IMR-90 (cell line): ENCODE data around the gene SPNS2. TPM values are rescaled to one million over a fixed set of nuclear protein-coding genes. Genes with fewer than 3 reads are reported as not detected.

Experiments used
- ATAC-seq: fragments of 200-7000 bp; cut with Tn5 transposase; 2 replicates; pipeline ENCODE4 v1.9.1; 2020; ENCODE audit warnings: low read depth, mild to moderate bottlenecking, moderate library complexity
- BruUV-seq: library from RNA; stranded (reverse); fragments of 400-500 nt; replicated peaks from 2 replicates; lab custom pipeline; 2021; lab: Mats Ljungman, UMichigan
- CTCF ChIA-PET: fragments of 300-600 bp; formaldehyde crosslinking; extraction: SDS; loops from one replicate; lab custom pipeline; 2021; ENCODE audit warnings: antibody characterized with exemption; lab: Yijun Ruan, JAX
- POLR2A ChIA-PET: fragments of 300-600 bp; sonication (Branson Sonifier 250); formaldehyde crosslinking; loops from one replicate; lab custom pipeline; 2022; ENCODE audit warnings: antibody characterized with exemption; ENCODE audit not compliant: unreplicated experiment; lab: Charles Lee
- DNase-seq: peaks from one replicate; pipeline ENCODE4 v3.0.0; 2013
- H2AFZ ChIP-seq: replicated peaks from 2 replicates; pipeline ENCODE3; 2013; ENCODE audit warnings: low read length, mild to moderate bottlenecking; ENCODE audit not compliant: poor library complexity
- H2AK5ac ChIP-seq: 2 replicates; pipeline ENCODE4 v1.6.1; 2013; ENCODE audit warnings: low read depth, low read length, inconsistent platforms
- H2AK9ac ChIP-seq: replicated peaks from 2 replicates; pipeline ENCODE3; 2013; ENCODE audit warnings: mild to moderate bottlenecking, low read depth, low read length, moderate library complexity; ENCODE audit not compliant: poor library complexity
- H2BK120ac ChIP-seq: 2 replicates; pipeline ENCODE4 v1.6.1; 2013; ENCODE audit warnings: low read depth, low read length, inconsistent platforms
- H2BK15ac ChIP-seq: 3 replicates; pipeline ENCODE4 v1.6.1; 2013; ENCODE audit warnings: low read depth, low read length, inconsistent platforms
- H2BK20ac ChIP-seq: 2 replicates; pipeline ENCODE4 v1.6.1; 2013; ENCODE audit warnings: low read depth, mild to moderate bottlenecking, inconsistent platforms, low read length, moderate library complexity
- H2BK5ac ChIP-seq: 2 replicates; pipeline ENCODE4 v1.6.1; 2013; ENCODE audit warnings: mild to moderate bottlenecking, low read depth, low read length, inconsistent platforms; ENCODE audit not compliant: poor library complexity, severe bottlenecking
- H3K14ac ChIP-seq: replicated peaks from 2 replicates; pipeline ENCODE4 v1.6.1; 2013; ENCODE audit warnings: low read depth, low read length, inconsistent platforms
- H3K18ac ChIP-seq: 2 replicates; pipeline ENCODE4 v1.6.1; 2013; ENCODE audit warnings: low read depth, low read length, control low read depth
- H3K23ac ChIP-seq: 2 replicates; pipeline ENCODE4 v1.6.1; 2013; ENCODE audit warnings: low read depth, low read length, inconsistent platforms
- H3K27ac ChIP-seq: 2 replicates; pipeline ENCODE4 v1.5.1; 2013; ENCODE audit warnings: mild to moderate bottlenecking, control low read depth, low read length; ENCODE audit not compliant: insufficient read depth
- H3K27me3 ChIP-seq: 2 replicates; pipeline ENCODE4 v1.6.1; 2013; ENCODE audit warnings: low read length; ENCODE audit not compliant: control insufficient read depth, insufficient read depth
- H3K36me3 ChIP-seq: 2 replicates; pipeline ENCODE4 v1.6.1; 2013; ENCODE audit warnings: low read length, mixed read lengths; ENCODE audit not compliant: control insufficient read depth, insufficient read depth
- H3K4ac ChIP-seq: 2 replicates; pipeline ENCODE4 v1.6.1; 2013; ENCODE audit warnings: low read depth, low read length, inconsistent platforms
- H3K4me1 ChIP-seq: 2 replicates; pipeline ENCODE4 v1.6.1; 2013; ENCODE audit warnings: low read length, mixed read lengths; ENCODE audit not compliant: control insufficient read depth, insufficient read depth
- H3K4me2 ChIP-seq: 2 replicates; pipeline ENCODE4 v1.6.1; 2013; ENCODE audit warnings: low read depth, mild to moderate bottlenecking, control low read depth, low read length, moderate library complexity
- H3K4me3 ChIP-seq: 2 replicates; pipeline ENCODE4 v1.5.1; 2013; ENCODE audit warnings: low read depth, mild to moderate bottlenecking, control low read depth, low read length, moderate library complexity; ENCODE audit not compliant: insufficient read depth
- H3K56ac ChIP-seq: 2 replicates; pipeline ENCODE4 v1.6.1; 2013; ENCODE audit warnings: low read length, inconsistent platforms; ENCODE audit not compliant: insufficient read depth; ENCODE audit errors: extremely low read depth
- H3K79me1 ChIP-seq, 2 experiments: 2 replicates each; pipeline ENCODE4 v1.6.1; 2013; ENCODE audit warnings: low read length in 2 of 2, inconsistent platforms in 1 of 2, low read depth in 1 of 2
- H3K9ac ChIP-seq: 2 replicates; pipeline ENCODE4 v1.6.1; 2013; ENCODE audit warnings: low read depth, low read length, control low read depth
- H3K9me1 ChIP-seq: 2 replicates; pipeline ENCODE4 v1.6.1; 2013; ENCODE audit warnings: low read length, inconsistent platforms; ENCODE audit not compliant: insufficient read depth
- H3K9me3 ChIP-seq: 2 replicates; pipeline ENCODE4 v1.6.1; 2013; ENCODE audit warnings: low read length; ENCODE audit not compliant: control insufficient read depth, insufficient read depth
- H4K20me1 ChIP-seq: 2 replicates; pipeline ENCODE4 v1.6.1; 2013; ENCODE audit warnings: low read length, inconsistent platforms; ENCODE audit not compliant: insufficient read depth
- H4K5ac ChIP-seq: 2 replicates; pipeline ENCODE4 v1.6.1; 2013; ENCODE audit warnings: mild to moderate bottlenecking, low read depth, low read length, control low read depth
- H4K8ac ChIP-seq, 2 experiments: 2 replicates each; pipeline ENCODE4 v1.6.1; 2013; ENCODE audit warnings: low read depth in 2 of 2, low read length in 2 of 2, control low read depth in 1 of 2, inconsistent platforms in 1 of 2
- H4K91ac ChIP-seq: 2 replicates; pipeline ENCODE4 v1.6.1; 2013; ENCODE audit warnings: low read depth, low read length, inconsistent platforms; ENCODE audit not compliant: insufficient read depth
- CEBPB ChIP-seq: IDR thresholded peaks from 2 replicates; pipeline ENCODE4 v1.6.1; 2012; ENCODE audit warnings: low read depth, low read length, improper control_type of control experiment
- CHD1 ChIP-seq: IDR thresholded peaks from 2 replicates; pipeline ENCODE4 v1.6.1; 2012; ENCODE audit warnings: low read depth, low read length, improper control_type of control experiment
- CTCF ChIP-seq: conservative IDR thresholded peaks from 2 replicates; pipeline ENCODE4 v1.5.1; 2012; ENCODE audit warnings: mild to moderate bottlenecking, low read depth, low read length, improper control_type of control experiment
- ELK1 ChIP-seq: fragments of 150-350 bp; IDR thresholded peaks from 2 replicates; pipeline ENCODE4 v1.6.1; 2016; ENCODE audit warnings: low read depth, mild to moderate bottlenecking, low read length, moderate library complexity, borderline replicate concordance
- FOS ChIP-seq: fragments of 150-350 bp; IDR thresholded peaks from 2 replicates; pipeline ENCODE4 v1.6.1; 2016; ENCODE audit warnings: low read depth, low read length
- MAFK ChIP-seq: IDR thresholded peaks from 2 replicates; pipeline ENCODE4 v1.6.1; 2012; ENCODE audit warnings: low read depth, low read length, improper control_type of control experiment
- MAZ ChIP-seq: IDR thresholded peaks from 2 replicates; pipeline ENCODE4 v1.6.1; 2012; ENCODE audit warnings: low read depth, mild to moderate bottlenecking, low read length, improper control_type of control experiment, moderate library complexity, borderline replicate concordance
- MXI1 ChIP-seq: IDR thresholded peaks from 2 replicates; pipeline ENCODE4 v1.6.1; 2012; ENCODE audit warnings: low read depth, mild to moderate bottlenecking, low read length, moderate library complexity, borderline replicate concordance
- NFE2L2 ChIP-seq: fragments of 150-350 bp; IDR thresholded peaks from 2 replicates; pipeline ENCODE4 v1.6.1; 2016; ENCODE audit warnings: low read depth, mild to moderate bottlenecking, low read length
- POLR2A ChIP-seq: IDR thresholded peaks from 2 replicates; pipeline ENCODE4 v1.6.1; 2012; ENCODE audit warnings: mild to moderate bottlenecking, low read depth, low read length
- RAD21 ChIP-seq: IDR thresholded peaks from 2 replicates; pipeline ENCODE4 v1.6.1; 2012; ENCODE audit warnings: low read length, improper control_type of control experiment
- RFX5 ChIP-seq: IDR thresholded peaks from 2 replicates; pipeline ENCODE4 v1.8.0; 2012; ENCODE audit warnings: low read depth, mild to moderate bottlenecking, low read length, moderate library complexity
- USF2 ChIP-seq: fragments of 150-350 bp; IDR thresholded peaks from 2 replicates; pipeline ENCODE4 v1.6.1; 2017; ENCODE audit warnings: mild to moderate bottlenecking, antibody characterized with exemption, low read length, low read depth
- WGBS, 2 experiments: methylation state at CpG; one replicate each; pipeline versions ENCODE4 v1.1.5 to v1.1.7; 2013; ENCODE audit warnings: missing lambda C conversion rate in 2 of 2; ENCODE audit not compliant: insufficient read length in 1 of 2; ENCODE audit errors: extremely low coverage in 2 of 2; 5-methylcytosine and 5-hydroxymethylcytosine counted together
- dilution Hi-C: fragments of 300-500 bp; cut with HindIII; formaldehyde crosslinking; loops from one replicate; pipeline ENCODE4 v1.14.3; 2018; ENCODE audit warnings: low sequenced_read_pairs; ENCODE audit not compliant: unreplicated experiment
- in situ Hi-C: fragments of 300-500 bp; cut with MboI; formaldehyde crosslinking; loops from 3 replicates; pipeline ENCODE4 v1.14.3; 2019; ENCODE audit warnings: low sequenced_read_pairs, inconsistent platforms, mixed read lengths
- intact Hi-C: fragments of 100-400 bp; cut with micrococcal nuclease; formaldehyde crosslinking; loops from 2 replicates; pipeline ENCODE4 v1.10.0; 2022
- polyA plus RNA-seq, 3 experiments: library from polyadenylated mRNA; depleted of rRNA; stranded (reverse); fragments of >200 nt; gene quantifications; 2 replicates each; pipeline ENCODE4 v1.2.3, GENCODE V29; 2012; ENCODE audit warnings: low replicate concordance in 1 of 3
- total RNA-seq: library from RNA; depleted of rRNA; stranded (reverse); fragments of >200 nt; gene quantifications from 2 replicates; pipeline ENCODE4 v1.2.3, GENCODE V29; 2012

The SPNS2 gene
- total and polyA plus RNA-seq, 2 of the 4 experiments (the other 2 are of a cell fraction): under 0.01 TPM; not detected in 1

DNA sequence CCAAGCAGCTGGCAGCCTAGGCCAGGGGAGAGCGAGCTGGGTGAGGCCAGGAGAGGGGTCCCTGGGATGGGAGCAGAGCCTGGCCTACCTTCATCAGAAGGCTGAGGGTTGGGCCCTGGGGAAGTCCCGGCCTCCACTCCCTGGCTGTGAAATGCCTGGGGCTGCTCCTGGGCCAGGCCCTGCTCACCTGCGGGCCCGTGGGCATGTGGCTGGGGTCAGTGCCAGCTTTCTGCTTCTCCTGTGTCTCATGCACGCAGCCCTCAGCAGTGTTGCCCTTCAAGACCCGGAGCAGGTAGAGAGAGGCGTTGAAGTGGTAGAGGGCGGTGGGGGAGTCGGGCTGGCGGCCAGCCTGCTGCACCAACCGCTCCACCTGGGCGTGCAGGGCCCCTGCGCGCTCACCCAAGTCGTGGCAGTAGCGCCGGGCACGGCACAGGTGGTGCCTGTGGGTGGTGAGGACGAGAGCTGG lies 44.1 kb downstream of the SPNS2 start:
- ATAC-seq: no peak
- no peak overlapping the region for H3K56ac ChIP-seq
- no peak overlapping the region for H2AK5ac ChIP-seq
- H3K4me2 ChIP-seq: no peak overlapping the region
- CTCF ChIA-PET: no interaction called here
- no peak overlapping the region for H3K27ac ChIP-seq
- H3K9me1 ChIP-seq: no peaks in the 10 kb centered on the region
- no peak overlapping the region for H3K4ac ChIP-seq
- H3K18ac ChIP-seq: no peak overlapping the region
- no peak overlapping the region for H4K5ac ChIP-seq
- no peak overlapping the region for H4K8ac ChIP-seq
- H3K27me3 ChIP-seq: no peaks in the 10 kb centered on the region
- no peak overlapping the region for H2BK15ac ChIP-seq
- no peak overlapping the region for H4K91ac ChIP-seq
- POLR2A ChIA-PET: no interaction called here
- no peak overlapping the region for H2BK20ac ChIP-seq
- dilution Hi-C loops: no loop called here
- in situ Hi-C loops: no loop called here
- no peak overlapping the region for H3K14ac ChIP-seq
- no peak overlapping the region for H2AFZ ChIP-seq
- no peak overlapping the region for H2AK9ac ChIP-seq
- no TSS peak for BruUV-seq
- H4K20me1 ChIP-seq: peaks cover 9% of the 10 kb centered on the region
- H3K36me3 ChIP-seq: peaks cover 71% of the 10 kb centered on the region
- no peak overlapping the region for H3K23ac ChIP-seq
- H3K4me1 ChIP-seq: no peaks in the 10 kb centered on the region
- no peak for DNase-seq
- TF ChIP-seq MAFK (no peak), CEBPB (no peak), CTCF (no peak), CHD1 (no peak), RFX5 (no peak), POLR2A (no peak), ELK1 (no peak), NFE2L2 (no peak), FOS (no peak), RAD21 (no peak), MAZ (no peak), MXI1 (no peak), USF2 (no peak)
- H2BK5ac ChIP-seq: no peak overlapping the region
- intact Hi-C loops: no loop called here
- WGBS, 2 experiments: 95% methylated on average over 7 of the region's 19 CpGs; no CpG with 5 or more reads in 1 of the 2 experiments
- no peaks in the 10 kb centered on the region for H3K9me3 ChIP-seq
- no peak overlapping the region for H3K9ac ChIP-seq
- no peak overlapping the region for H2BK120ac ChIP-seq
- no peak overlapping the region for H3K4me3 ChIP-seq
- H3K79me1 ChIP-seq: no peaks in the 10 kb centered on the region; a peak in 2 of 4 replicates
